Gastroesophageal sphincter (tissue), 4 donors: ENCODE results near the gene HLA-DPB1. TPM values are rescaled to one million over a fixed set of nuclear protein-coding genes. Genes with fewer than 3 reads are reported as not detected.
"Not testable (repeated sequence)": the region's sequence is repeated elsewhere in the genome, so short reads cannot be mapped to it uniquely, and the experiment has no call there.

Experiments
- ATAC-seq: fragments of 150-250 bp; one replicate; pipeline ENCODE4 v1.9.1; 2016; ENCODE audit warnings: mild to moderate bottlenecking, moderate library complexity
- H3K27ac ChIP-seq, 4 donors: fragments of 200-600 bp; sonication (generic) in 3 of 4; 1 replicate in 3 of 4; 2 replicates in 1 of 4; pipeline ENCODE4 v1.5.1; 2016 to 2019
- H3K27me3 ChIP-seq: fragments of 200-600 bp; sonication (generic); one replicate; pipeline ENCODE4 v1.5.1; 2019
- H3K36me3 ChIP-seq, 2 donors: fragments of 200-600 bp; sonication (generic); one replicate each; pipeline ENCODE4 v1.5.1; 2019; ENCODE audit warnings: control low read depth in 1 of 2
- H3K4me1 ChIP-seq, 3 donors: fragments of 200-600 bp; sonication (generic); 1 replicate in 2 of 3; 2 replicates in 1 of 3; pipeline ENCODE4 v1.5.1; 2016 to 2019; ENCODE audit warnings: control low read depth in 2 of 3
- H3K4me3 ChIP-seq, 2 donors: fragments of 200-600 bp; sonication (generic); one replicate each; pipeline ENCODE4 v1.5.1; 2019; ENCODE audit warnings: mild to moderate bottlenecking in 1 of 2, moderate library complexity in 1 of 2
- H3K9me3 ChIP-seq, 3 donors: fragments of 200-600 bp; sonication (generic); one replicate each; pipeline ENCODE4 v1.5.1; 2017 to 2019; ENCODE audit warnings: control low read depth in 2 of 3
- CTCF ChIP-seq, 4 experiments: fragments of 200-600 bp in 2 of 4; fragments of 450-650 bp in 2 of 4; sonication (generic) in 1 of 4; IDR thresholded peaks; one replicate each; pipeline ENCODE4 v1.5.1; 2017 to 2019; ENCODE audit warnings: antibody characterized with exemption in 4 of 4, mild to moderate bottlenecking in 2 of 4, moderate library complexity in 2 of 4
- EP300 ChIP-seq: sonication (generic); formaldehyde crosslinking; IDR thresholded peaks from one replicate; pipeline ENCODE4 v1.6.1; 2017; ENCODE audit warnings: antibody characterized with exemption, mild to moderate bottlenecking
- POLR2A ChIP-seq, 2 donors: fragments of 450-650 bp; IDR thresholded peaks; one replicate each; pipeline ENCODE4 v1.6.1; 2017; ENCODE audit warnings: antibody characterized with exemption in 2 of 2, mild to moderate bottlenecking in 2 of 2, moderate library complexity in 1 of 2
- POLR2AphosphoS5 ChIP-seq: sonication (generic); formaldehyde crosslinking; IDR thresholded peaks from one replicate; pipeline ENCODE4 v1.6.1; 2017; ENCODE audit warnings: antibody characterized with exemption
- WGBS, 2 donors: methylation state at CpG; one replicate each; pipeline ENCODE4 v1.1.5; 2018; ENCODE audit warnings: low coverage in 1 of 2; 5-methylcytosine and 5-hydroxymethylcytosine counted together
- total RNA-seq, 4 donors: library from RNA; depleted of rRNA; stranded (reverse); fragments of >200 nt; gene quantifications; one replicate each; pipeline ENCODE4 v1.1.0, GENCODE V29; 2016

HLA-DPB1 gene
- total RNA-seq, 4 donors from 2014 or later: 32.1 to 86.3 (median 66.9) TPM

- peaks cover 0 to 36% of the 10 kb centered on the region in 2 donors for H3K36me3 ChIP-seq
- no peak for TF ChIP-seq POLR2AphosphoS5
- TF ChIP-seq EP300: no peak
- no peak for TF ChIP-seq CTCF (IDR thresholded peaks at IDR 0.05)
- TF ChIP-seq POLR2A (IDR thresholded peaks at IDR 0.05): no peak
- no peaks in the 10 kb centered on the region for H3K4me1 ChIP-seq
- H3K9me3 ChIP-seq: no peaks in the 10 kb centered on the region
- no peak for ATAC-seq
- H3K27ac ChIP-seq: no peak overlapping the region
- H3K4me3 ChIP-seq: no peak overlapping the region
- H3K27me3 ChIP-seq: peaks cover 16% of the 10 kb centered on the region
- WGBS, 2 donors: 44 to 62% methylated on average over 4 to 5 of the region's 6 CpGs
Observed at GRCh38 chr6:33088931-33089620, 13.3 kb downstream of the HLA-DPB1 start.

GRCh38 chr6:33091957-33092356 lies 16.2 kb downstream of the HLA-DPB1 start:
- TF ChIP-seq CTCF (IDR thresholded peaks at IDR 0.05): peak in 2 of 4 experiments; percentile 37 to 54
- no peak for TF ChIP-seq POLR2AphosphoS5
- WGBS, 2 donors: 21 to 55% methylated on average over 5 to 7 of the region's 9 CpGs
- Histone ChIP-seq H3K4me3 (no peak overlapping the region), H3K27me3 (peaks cover 34% of the 10 kb centered on the region), H3K4me1 (no peaks in the 10 kb centered on the region), H3K36me3 (peaks cover 0 to 7% of the 10 kb centered on the region in 2 donors), H3K27ac (no peak overlapping the region), H3K9me3 (no peaks in the 10 kb centered on the region)
- peak; percentile 60 for ATAC-seq

GRCh38 chr6:33092385-33092784 lies 16.6 kb downstream of the HLA-DPB1 start:
- Histone ChIP-seq H3K4me3 (no peak overlapping the region), H3K27me3 (peaks cover 36% of the 10 kb centered on the region), H3K36me3 (peaks cover 0 to 3% of the 10 kb centered on the region in 2 donors), H3K27ac (no peak overlapping the region), H3K9me3 (peaks cover 0 to 3% (median 0%) of the 10 kb centered on the region in 3 donors), H3K4me1 (no peaks in the 10 kb centered on the region)
- no peak for ATAC-seq
- TF ChIP-seq CTCF (IDR thresholded peaks at IDR 0.05): no peak
- WGBS, 2 donors: 100% methylated on average over 1 of the region's 3 CpGs

- ATAC-seq: no peak
- H3K27me3 ChIP-seq: peaks cover 36% of the 10 kb centered on the region
- peaks cover 0 to 5% (median 0%) of the 10 kb centered on the region in 3 donors for H3K9me3 ChIP-seq
- 74% methylated on average over 3 of the region's 3 CpGs; no CpG with 5 or more reads in 1 of the 2 donors for WGBS, 2 donors
- H3K36me3 ChIP-seq: no peaks in the 10 kb centered on the region
- H3K4me1 ChIP-seq: no peaks in the 10 kb centered on the region
- no peak overlapping the region for H3K27ac ChIP-seq
- no peak overlapping the region for H3K4me3 ChIP-seq
- TF ChIP-seq CTCF (IDR thresholded peaks at IDR 0.05): no peak
- TF ChIP-seq POLR2A (IDR thresholded peaks at IDR 0.05): no peak
- TF ChIP-seq EP300: no peak
- no peak for TF ChIP-seq POLR2AphosphoS5
Observed at GRCh38 chr6:33093855-33094254, 18.1 kb downstream of the HLA-DPB1 start.

- TF ChIP-seq POLR2AphosphoS5: no peak
- TF ChIP-seq CTCF (IDR thresholded peaks at IDR 0.05): no peak
- no peak for TF ChIP-seq EP300
- no peaks in the 10 kb centered on the region for H3K36me3 ChIP-seq
- H3K27me3 ChIP-seq: peaks cover 36% of the 10 kb centered on the region
- WGBS, 2 donors: 100% methylated on average over 1 of the region's 1 CpG
- no peak overlapping the region for H3K27ac ChIP-seq
- no peak for ATAC-seq
- H3K4me1 ChIP-seq: no peaks in the 10 kb centered on the region
- H3K9me3 ChIP-seq: peaks cover 0 to 15% (median 0%) of the 10 kb centered on the region in 3 donors
- H3K4me3 ChIP-seq: no peak overlapping the region
Observed at GRCh38 chr6:33095681-33096080, 19.9 kb downstream of the HLA-DPB1 start.

- not testable (repeated sequence) for H3K4me3 ChIP-seq, ATAC-seq, H3K27ac ChIP-seq, H3K4me1 ChIP-seq, H3K36me3 ChIP-seq
- WGBS, 2 donors: 67 to 76% methylated on average over 4 to 5 of the region's 5 CpGs
- H3K9me3 ChIP-seq: peaks cover 0 to 28% (median 0%) of the 10 kb centered on the region in 3 donors
- peaks cover 37% of the 10 kb centered on the region for H3K27me3 ChIP-seq
Observed at GRCh38 chr6:33101121-33101737, 25.4 kb downstream of the HLA-DPB1 start.
